Frontal cortex (tissue), 4 donors: ENCODE measurements around the gene ZCRB1. TPM values are rescaled to one million over a fixed set of nuclear protein-coding genes. Genes with fewer than 3 reads are reported as not detected.
"Not testable (repeated sequence)": the region's sequence is repeated elsewhere in the genome, so short reads cannot be mapped to it uniquely, and the experiment has no call there.

Experiments used
- DNase-seq, 2 donors: peaks; one replicate each; pipeline ENCODE4 v3.0.0; 2012; ENCODE audit warnings: low spot score in 2 of 2
- FAIRE-seq: peaks from 2 replicates; lab custom pipeline; 2012; peaks lifted over from hg19 to GRCh38; lab: Jason Lieb, UNC
- total RNA-seq: library from RNA; depleted of rRNA; stranded (reverse); fragments of >200 nt; gene quantifications from one replicate; pipeline ENCODE4 v1.2.3, GENCODE V29; 2014
- donor health status: control.
- donor health status: control.
- donor health status: control.

ZCRB1 gene
- total RNA-seq, 1 donor from 2014 or later = 24.9 TPM

DNA sequence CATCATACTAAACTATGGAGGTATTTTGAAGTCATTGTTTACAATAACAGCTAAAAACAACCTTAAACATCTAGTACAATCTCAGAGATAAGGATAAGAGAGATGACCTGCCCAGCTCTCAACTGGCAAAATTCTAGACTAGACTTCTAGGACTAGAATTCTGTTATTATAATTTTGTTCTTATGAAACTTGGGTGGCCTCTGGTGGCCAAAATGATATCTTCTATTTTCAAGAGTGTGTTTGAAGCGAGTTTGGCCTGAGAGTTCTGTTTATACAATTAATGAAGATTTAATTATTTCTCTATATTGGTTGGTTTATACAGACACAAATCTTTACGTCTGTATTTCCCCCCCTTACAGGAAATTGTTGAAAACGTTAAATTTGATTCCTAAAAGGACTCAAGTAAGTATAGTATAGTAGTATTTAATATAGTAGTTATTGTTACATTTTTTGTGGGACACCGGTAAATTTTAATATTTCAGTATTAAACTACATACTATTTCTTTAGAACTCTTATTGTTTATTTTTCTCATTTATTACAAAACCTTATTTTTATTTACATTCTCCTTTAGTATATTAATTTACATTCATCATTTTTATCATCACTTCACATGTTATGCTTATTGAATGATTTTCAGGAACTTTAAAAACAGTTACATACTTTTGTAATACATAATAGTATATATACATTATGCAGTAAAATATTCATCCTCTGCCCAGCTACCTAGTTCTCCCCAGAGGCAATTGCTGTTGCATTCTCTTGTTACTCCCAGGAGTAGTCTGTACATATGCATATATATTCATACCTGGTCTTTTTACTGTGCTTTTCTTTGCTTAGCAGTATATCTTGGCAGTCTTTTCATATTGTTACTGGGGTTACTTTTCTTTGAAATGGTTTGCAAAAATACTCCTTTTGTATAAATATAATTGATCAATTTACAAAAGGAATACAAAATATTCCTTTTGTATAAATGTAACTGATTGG is 6.7 kb upstream of the ZCRB1 start:
- DNase-seq (peak in 1 of 2 donors; percentile 44), FAIRE-seq (peak; percentile 94)

DNA sequence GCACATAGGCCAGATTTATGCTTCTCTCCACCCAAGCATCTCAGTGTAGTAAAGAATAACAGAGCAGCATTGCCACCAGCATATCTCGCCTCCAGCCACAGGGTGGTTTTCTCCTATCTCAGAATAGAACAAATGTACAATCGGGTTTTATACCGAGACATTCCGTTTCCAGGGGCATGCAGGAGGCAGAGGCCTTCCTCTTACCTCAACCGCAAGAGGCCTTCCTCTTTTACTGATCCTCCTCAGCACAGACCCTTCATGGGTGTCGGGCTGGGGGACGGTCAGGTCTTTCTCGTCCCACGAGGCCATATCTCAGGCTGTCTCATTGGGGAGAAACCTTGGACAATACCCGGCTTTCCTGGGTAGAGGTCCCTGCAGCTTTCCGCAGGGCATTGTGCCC is 4.2 kb upstream of the ZCRB1 start:
- not testable (repeated sequence) for FAIRE-seq, DNase-seq

DNA sequence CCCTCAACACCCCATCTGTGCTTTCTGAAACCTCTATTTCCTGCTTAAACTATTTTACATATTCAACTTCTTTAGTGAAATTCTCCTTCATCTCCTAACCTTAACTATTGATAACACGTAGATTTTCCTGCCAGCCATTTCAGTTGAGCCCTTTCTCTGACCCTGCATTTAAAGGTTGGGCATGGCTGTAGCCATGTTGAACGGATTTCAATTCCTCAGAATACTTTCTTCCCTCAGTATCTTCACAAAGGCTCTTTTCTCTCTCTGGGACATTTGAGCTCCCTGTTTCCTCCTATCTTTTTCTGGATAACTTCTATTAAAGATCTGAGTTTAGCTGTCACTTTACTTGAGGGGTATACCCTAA is 1.3 kb upstream of the ZCRB1 start:
- DNase-seq = no peak
- no peak for FAIRE-seq

DNA sequence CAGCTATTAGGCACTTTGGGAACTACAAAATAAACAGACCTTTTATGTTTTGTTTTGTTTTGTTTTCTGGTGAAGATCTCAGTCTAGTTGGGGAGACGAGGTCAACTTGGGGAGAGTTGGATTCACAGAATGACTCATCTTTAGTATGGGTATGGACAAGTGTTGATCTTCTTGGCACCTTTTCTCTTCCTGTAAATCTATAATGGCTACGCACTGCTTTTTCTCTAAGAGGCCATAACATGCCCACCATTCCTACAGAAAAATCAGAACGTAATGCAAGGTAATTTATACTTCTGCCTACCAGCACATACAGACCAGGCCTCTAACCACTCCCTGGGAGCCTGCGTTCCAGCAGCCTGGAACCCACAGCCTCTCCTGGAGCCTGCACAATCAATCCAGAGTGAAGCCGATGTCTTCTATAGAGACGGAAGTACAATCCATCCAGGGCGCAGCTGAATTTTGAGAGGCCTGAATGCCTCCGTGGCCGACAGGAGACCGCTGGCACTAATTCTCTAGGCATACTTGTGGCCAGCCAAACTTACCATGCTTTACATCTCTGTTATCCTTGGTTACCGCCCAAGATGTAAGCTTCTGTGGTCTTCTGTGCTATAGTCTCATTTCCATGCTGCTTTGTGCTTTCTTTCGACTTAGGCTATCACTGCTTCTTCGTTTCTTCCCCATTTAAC is 790 bp upstream of the ZCRB1 start:
- FAIRE-seq = no peak
- peak in 1 of 2 donors; percentile 16 for DNase-seq

DNA sequence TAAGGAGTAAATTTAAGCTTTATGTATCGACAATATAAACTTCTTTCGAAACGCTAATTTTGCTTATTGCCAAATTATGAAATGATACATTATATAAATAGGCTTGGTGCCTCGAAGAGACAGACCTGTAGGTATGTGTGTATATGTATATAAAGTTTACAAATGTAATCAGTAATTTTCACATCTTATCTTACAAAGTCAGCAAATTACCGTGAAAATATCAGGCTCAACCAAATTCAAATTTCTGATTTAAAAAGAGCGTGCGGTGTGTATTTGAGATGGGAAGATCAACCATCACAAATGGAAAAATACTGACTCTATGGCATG is 605 bp downstream of the ZCRB1 start:
- FAIRE-seq (no peak), DNase-seq (no peak)

DNA sequence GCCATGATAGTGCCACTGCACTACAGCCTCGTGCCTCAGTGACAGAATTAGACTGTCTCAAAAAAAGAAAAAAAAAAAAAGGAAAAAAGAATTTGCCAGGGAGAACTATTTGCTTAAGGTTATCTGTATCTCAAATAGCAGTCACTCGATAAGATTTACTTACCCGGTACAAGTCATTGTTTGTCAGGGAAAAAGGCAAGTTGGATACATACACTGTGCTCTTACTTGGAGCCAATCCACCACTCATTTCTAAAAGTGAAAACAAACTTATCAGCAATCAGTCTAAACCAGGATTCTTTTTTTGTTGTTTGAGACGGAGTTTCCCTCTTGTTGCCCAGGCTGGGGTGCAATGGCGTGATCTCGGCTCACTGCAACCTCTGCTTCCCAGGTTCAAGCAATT is 2.0 kb downstream of the ZCRB1 start:
- no peak for FAIRE-seq
- DNase-seq = no peak

DNA sequence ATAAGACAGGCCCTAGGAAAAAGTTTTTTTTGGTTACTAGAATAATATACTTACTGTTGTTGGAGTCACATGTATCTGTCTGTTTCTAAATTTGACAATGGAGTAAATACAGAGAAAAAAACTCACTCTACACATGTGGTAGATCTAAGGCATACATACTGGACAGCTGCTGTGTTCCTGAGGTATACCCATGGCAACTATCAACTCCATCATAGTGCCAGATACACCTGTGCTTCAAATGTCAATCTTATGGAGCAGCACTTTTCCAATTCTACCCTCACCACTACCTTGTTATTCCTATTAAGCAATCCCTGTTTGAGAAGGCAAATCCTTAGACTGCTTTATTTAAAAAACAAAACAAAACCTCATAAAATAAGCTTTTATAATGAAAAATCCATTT is 3.3 kb downstream of the ZCRB1 start:
- DNase-seq (no peak), FAIRE-seq (no peak)

DNA sequence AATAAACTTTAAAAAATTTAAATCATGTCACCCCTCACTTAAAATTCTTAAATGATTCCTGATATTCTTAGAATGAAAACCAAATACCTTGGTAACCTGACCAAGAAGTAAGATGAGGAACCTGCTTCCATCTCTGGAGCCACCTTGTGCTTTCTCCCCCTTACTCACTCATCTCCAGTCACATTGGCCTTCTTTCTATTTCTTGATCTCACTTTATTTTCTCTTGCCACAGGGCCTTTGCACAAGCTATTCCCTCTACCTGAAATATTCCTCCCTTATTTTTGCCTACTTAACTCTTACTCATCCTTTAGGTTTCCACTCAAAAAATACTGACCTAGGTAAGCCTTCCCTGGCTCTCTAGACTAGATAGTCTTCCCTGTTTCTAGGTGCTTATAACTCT is 5.1 kb downstream of the ZCRB1 start:
- no peak for DNase-seq
- no peak for FAIRE-seq

DNA sequence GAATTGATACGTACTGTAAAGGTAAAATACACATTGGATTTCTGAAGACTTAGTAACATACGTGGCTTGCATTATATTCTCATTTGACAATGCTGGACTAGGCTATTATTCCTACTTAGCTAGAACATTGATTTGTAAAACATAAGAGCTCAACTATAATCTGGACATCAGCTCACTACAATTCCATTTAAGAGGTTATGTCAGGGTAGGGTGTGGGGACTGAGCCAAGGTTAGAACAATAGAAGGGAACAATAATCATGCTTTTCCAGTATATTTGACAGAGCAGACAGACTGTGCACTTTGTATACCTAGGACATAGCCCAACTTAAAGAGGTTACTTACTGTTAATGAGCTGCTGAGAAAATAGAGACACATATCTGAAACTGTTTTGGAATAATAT is 10.8 kb downstream of the ZCRB1 start:
- FAIRE-seq = no peak
- no peak for DNase-seq

DNA sequence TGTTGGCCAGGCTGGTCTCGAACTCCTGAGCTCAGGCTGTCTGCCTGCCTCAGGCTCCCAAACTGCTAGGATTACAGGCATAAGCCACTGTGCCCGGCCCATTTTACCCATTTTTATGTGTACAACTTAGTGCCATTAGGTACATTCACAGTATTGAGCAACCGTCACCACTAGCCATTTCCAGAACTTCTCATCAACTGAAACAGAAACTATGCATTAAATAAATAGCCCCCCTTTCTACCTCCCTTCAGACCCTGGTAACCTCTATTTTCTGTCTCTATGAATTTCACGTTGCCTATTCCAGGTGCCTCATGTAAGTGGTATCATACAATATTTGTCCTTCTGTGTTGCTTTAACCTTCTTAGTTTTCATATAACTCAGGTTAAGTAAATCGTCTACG is 15.9 kb downstream of the ZCRB1 start:
- FAIRE-seq = no peak

DNA sequence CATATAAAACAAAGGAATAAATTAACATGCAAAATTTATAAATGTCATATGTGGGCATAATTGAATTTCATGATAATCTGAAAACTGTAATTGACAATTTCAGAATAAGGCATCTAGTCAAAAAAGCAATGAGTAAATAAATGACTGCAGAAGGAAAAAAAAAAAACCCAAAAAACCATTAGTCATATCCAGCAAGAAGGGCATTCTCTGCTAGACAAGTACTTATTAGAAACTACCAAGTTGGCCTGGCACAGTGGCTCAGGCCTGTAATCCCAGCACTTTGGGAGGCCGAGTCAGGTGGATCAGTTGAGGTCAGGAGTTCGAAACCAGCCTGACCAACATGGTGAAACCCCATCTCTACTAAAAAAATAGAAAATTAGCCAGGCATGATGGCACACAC is 17.5 kb downstream of the ZCRB1 start:
- no peak for DNase-seq
- FAIRE-seq = no peak

More for the DNA sequence above, 15.9 kb downstream of the ZCRB1 start:
- DNase-seq = no peak

DNA sequence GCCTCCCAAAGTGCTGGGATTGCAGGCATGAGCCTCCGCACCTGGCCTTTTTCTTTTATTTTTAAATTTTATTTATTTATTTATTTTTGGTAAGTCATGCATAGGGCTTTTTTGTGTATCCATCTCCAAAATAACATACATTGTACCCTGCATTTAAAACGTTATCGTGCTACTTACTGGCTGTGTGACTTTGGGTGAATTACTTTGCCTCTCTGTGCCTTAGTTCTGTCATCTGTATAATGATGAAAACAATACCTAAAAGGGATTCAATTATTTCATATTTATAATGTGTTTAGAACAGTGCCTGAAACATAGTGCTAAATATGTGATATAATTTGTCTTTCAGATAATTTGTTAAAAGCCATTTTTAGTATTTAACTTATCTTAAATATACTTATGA is 19.6 kb downstream of the ZCRB1 start:
- DNase-seq (no peak), FAIRE-seq (no peak)

DNA sequence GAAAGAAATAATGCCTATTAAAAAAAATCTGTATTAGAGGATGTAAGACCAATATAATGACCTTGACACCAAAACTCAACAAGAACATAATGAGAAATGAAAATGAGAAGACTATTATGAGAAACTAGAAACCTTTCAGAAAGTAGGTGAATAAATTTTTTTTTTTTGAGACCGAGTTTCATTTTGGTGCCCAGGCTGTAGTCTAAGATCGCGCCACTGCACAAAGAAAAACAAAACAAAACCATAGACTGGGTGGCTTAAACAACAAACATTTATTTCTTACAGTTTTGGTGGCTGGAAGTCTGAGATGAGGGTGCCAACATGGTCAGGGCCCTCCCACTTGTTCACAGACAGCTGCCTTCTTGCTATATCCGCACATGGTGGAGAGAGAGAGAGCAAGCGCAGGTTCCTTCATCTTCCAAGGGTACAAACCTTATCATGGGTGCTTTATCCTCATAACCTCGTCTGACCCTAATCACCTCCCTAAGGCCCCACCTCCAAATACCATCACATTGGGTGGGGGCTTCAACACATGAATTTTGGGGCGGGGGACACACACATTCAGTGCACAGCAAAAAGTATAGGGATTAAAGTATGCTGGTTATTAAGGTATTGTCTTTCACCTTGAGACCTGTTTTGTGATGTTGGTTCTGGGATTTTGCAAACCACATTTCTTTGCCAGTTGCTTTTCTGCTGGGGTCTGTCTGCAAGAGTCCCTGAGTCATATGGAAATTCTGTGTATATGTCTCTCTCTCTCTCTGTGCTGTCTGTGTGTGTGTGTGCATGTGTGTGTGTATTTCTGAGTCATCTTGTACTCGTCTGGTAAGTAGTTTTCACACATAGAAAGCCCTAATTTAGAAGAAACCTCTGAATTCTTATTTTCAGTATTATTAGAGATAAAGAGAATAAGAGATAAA is 26.2 kb downstream of the ZCRB1 start:
- FAIRE-seq = no peak
- no peak for DNase-seq

DNA sequence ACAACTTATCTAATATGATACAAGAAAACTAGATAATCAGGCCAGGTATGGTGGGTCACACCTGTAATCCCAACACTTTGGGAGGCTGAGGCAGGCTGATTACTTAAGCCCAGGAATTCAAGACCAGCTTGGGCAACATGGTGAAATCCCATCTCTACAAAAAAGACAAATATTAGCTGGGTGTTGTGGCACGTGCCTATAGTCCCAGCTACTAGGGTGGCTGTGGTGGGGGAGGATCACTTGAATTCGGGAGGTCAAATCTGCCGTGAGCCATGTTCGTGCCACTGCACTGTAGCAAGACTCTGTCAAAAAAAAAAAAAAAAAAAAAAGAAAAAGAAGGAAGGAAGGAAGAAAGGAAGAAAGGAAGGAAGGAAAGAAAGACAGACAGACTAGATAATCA is 27.0 kb downstream of the ZCRB1 start:
- no peak for FAIRE-seq
- DNase-seq = no peak

DNA sequence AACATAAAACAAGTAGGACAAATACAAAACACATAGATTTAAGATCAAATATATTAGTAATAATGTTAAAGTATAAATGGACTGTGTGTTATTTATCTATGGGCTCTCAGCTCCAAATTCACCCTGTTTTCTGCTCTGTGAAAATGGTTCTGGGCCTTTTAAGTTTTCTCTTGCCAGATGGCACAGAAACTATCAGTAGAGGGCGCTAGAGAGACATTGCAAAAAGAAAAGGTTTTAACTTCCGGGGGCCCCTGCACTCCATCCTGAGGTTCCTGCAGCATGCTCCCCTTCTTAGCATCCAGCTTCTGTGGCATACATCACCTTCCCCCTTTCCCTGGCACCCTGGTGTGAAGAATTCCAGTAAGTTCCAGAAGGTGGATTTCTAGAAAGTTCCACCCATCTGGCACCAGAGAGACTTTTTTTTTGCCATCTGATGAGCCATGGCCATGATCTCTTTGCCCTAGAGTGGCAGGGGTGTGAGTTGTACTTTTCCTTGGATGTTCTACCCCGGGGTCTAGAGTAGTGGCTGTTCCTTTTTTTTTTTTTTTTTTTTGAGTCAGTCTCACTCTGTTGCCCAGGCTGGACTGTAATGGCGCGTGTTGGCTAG is 29.3 kb downstream of the ZCRB1 start:
- DNase-seq (no peak), FAIRE-seq (no peak)

DNA sequence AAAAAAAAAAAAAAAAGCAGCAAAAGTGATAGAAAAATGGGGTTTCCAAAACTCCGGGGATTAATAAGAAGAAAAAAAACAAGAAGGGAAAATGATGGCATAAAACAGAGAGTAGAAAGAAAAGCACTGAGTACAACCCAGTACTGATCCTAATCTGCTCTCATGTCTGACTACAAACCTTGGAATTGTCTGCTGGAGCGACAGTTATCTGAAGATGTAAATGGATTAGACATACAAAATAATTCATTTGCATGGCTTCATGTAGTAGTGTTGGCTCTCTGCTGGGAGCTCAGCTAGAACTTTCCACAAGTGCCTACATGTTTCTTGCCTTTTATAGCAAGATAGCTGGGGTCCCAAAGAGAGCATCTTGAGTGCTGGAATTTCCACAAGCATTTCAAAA is 34.2 kb downstream of the ZCRB1 start:
- FAIRE-seq = no peak
- DNase-seq = no peak

DNA sequence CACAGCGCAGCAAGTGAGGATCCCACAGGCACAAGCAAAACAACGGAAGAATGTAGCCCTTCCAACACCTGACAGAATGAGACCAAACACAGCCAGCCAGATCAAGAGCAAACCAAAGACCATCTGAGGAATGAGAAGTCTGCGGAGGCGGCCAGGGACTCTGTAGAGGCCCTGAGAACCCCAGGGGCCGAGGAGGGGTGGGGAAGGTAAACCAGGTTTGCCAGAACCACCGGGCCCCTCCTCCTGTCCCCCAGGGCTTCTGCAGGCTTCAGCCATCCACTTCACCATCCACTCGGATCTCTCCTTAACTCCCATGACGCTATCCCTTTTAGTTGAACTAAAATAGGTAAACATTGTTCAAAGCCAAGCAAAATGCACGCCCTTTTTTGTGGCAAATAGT is 37.4 kb downstream of the ZCRB1 start:
- DNase-seq (no peak), FAIRE-seq (no peak)

DNA sequence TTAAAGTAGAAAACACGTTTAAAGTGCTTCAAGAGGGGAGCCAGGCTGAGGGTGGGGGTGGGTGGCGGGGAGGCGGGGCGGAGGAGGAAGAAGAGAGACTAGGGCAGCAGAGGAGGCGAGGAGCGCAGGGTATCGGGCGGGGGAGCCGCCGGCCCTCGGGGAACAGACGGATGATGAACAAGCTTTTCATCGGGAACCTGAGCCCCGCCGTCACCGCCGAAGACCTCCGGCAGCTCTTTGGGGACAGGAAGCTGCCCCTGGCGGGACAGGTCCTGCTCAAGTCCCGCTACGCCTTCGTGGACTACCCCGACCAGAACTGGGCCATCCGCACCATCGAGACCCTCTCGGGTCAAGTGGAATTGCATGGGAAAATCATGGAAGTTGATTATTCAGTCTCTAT is 39.2 kb downstream of the ZCRB1 start:
- FAIRE-seq (no peak), DNase-seq (no peak)

DNA sequence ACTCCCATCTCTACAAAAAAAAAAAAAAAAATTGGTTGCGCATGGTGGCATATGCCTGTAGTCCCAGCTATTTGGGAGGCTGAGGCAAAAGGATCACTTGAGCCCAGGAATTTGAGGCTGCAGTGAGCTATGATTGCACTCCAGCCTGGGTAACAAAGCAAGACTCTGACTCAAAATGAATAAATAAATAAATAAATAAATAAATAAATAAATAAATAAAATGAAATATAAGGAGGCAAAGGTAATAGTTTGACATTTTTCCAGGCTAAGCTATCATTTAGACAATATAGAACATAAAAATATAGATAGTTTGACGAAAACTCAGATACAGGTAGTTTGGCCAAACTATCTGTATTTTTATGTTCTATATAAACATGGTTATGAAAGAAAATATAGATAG is 40.5 kb downstream of the ZCRB1 start:
- no peak for DNase-seq
- FAIRE-seq = no peak

DNA sequence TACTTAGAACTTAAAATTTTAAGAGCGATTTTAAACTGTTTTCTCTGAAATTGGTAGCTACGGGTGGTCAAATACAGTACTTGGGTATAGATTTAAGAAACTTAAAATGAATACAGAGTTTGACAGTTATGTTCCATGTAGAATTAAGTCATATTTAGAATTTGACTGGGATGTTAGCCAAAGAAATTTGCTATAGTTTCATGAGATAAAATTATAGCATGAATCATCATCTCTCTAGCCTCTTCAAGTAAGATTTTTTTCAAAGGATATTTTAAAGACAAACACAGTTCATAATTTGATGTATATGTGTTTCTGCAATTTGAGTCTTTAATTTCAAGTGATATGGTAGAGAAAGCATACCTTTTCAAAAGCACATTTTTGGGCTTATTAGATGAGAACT is 41.0 kb downstream of the ZCRB1 start:
- FAIRE-seq = no peak
- DNase-seq = peak in 1 of 2 donors; percentile 26
